Measurements from ENCODE around the gene HS2ST1.

HS2ST1 gene

GRCh38 chr1:86925742-86926141 lies 11.3 kb downstream of the HS2ST1 start:
- Histone ChIP-seq H3K27me3 (replicated peaks; ENCODE audit: control insufficient read depth, insufficient read depth, low read length) (no peaks in the 10 kb centered on the region), H3K9me3 (ENCODE audit: control insufficient read depth, low read length) (no peaks in the 10 kb centered on the region), H3K9ac (ENCODE audit: low read length) (no peak overlapping the region), H3K4me3 (ENCODE audit: low read length) (no peak overlapping the region), H3K36me3 (ENCODE audit: control insufficient read depth, insufficient read depth, low read length, severe bottlenecking) (no peaks in the 10 kb centered on the region), H3K4me1 (ENCODE audit: control insufficient read depth, insufficient read depth, low read length) (peaks cover 24% of the 10 kb centered on the region)
- DNase-seq (ENCODE audit: low read depth) = no peak

GRCh38 chr1:86926883-86927282 lies 12.4 kb downstream of the HS2ST1 start:
- Histone ChIP-seq H3K9ac (ENCODE audit: low read length) (no peak overlapping the region), H3K36me3 (ENCODE audit: control insufficient read depth, insufficient read depth, low read length, severe bottlenecking) (no peaks in the 10 kb centered on the region), H3K4me1 (ENCODE audit: control insufficient read depth, insufficient read depth, low read length) (peaks cover 24% of the 10 kb centered on the region), H3K9me3 (ENCODE audit: control insufficient read depth, low read length) (no peaks in the 10 kb centered on the region), H3K4me3 (ENCODE audit: low read length) (no peak overlapping the region), H3K27me3 (replicated peaks; ENCODE audit: control insufficient read depth, insufficient read depth, low read length) (no peaks in the 10 kb centered on the region)
- DNase-seq (ENCODE audit: low read depth) = peak; percentile 6

- DNase-seq (ENCODE audit: low read depth) = no peak
- Histone ChIP-seq H3K9ac (ENCODE audit: low read length) (no peak overlapping the region), H3K4me3 (ENCODE audit: low read length) (no peak overlapping the region), H3K9me3 (ENCODE audit: control insufficient read depth, low read length) (no peaks in the 10 kb centered on the region), H3K27me3 (replicated peaks; ENCODE audit: control insufficient read depth, insufficient read depth, low read length) (no peaks in the 10 kb centered on the region), H3K36me3 (ENCODE audit: control insufficient read depth, insufficient read depth, low read length, severe bottlenecking) (no peaks in the 10 kb centered on the region), H3K4me1 (ENCODE audit: control insufficient read depth, insufficient read depth, low read length) (peaks cover 24% of the 10 kb centered on the region)
Measured at GRCh38 chr1:86928819-86929218, 14.4 kb downstream of the HS2ST1 start.

GRCh38 chr1:86933051-86933450 lies 18.6 kb downstream of the HS2ST1 start:
- H3K9ac ChIP-seq (ENCODE audit: low read length) = no peak overlapping the region
- peaks cover 20% of the 10 kb centered on the region for H3K4me1 ChIP-seq (ENCODE audit: control insufficient read depth, insufficient read depth, low read length)
- no peak for DNase-seq (ENCODE audit: low read depth)
- no peaks in the 10 kb centered on the region for H3K9me3 ChIP-seq (ENCODE audit: control insufficient read depth, low read length)
- H3K4me3 ChIP-seq (ENCODE audit: low read length) = no peak overlapping the region
- H3K27me3 ChIP-seq (replicated peaks; ENCODE audit: control insufficient read depth, insufficient read depth, low read length) = no peaks in the 10 kb centered on the region
- no peaks in the 10 kb centered on the region for H3K36me3 ChIP-seq (ENCODE audit: control insufficient read depth, insufficient read depth, low read length, severe bottlenecking)

GRCh38 chr1:86933562-86934377 lies 19.3 kb downstream of the HS2ST1 start:
- no peaks in the 10 kb centered on the region for H3K36me3 ChIP-seq (ENCODE audit: control insufficient read depth, insufficient read depth, low read length, severe bottlenecking)
- no peak overlapping the region for H3K4me3 ChIP-seq (ENCODE audit: low read length)
- H3K4me1 ChIP-seq (ENCODE audit: control insufficient read depth, insufficient read depth, low read length) = peaks cover 21% of the 10 kb centered on the region
- DNase-seq (ENCODE audit: low read depth) = no peak
- H3K27me3 ChIP-seq (replicated peaks; ENCODE audit: control insufficient read depth, insufficient read depth, low read length) = no peaks in the 10 kb centered on the region
- H3K9me3 ChIP-seq (ENCODE audit: control insufficient read depth, low read length) = no peaks in the 10 kb centered on the region
- H3K9ac ChIP-seq (ENCODE audit: low read length) = no peak overlapping the region

GRCh38 chr1:86938450-86938849 lies 24.0 kb downstream of the HS2ST1 start:
- H3K36me3 ChIP-seq (ENCODE audit: control insufficient read depth, insufficient read depth, low read length, severe bottlenecking) = no peaks in the 10 kb centered on the region
- no peak for DNase-seq (ENCODE audit: low read depth)
- H3K9me3 ChIP-seq (ENCODE audit: control insufficient read depth, low read length) = no peaks in the 10 kb centered on the region
- no peak overlapping the region for H3K4me3 ChIP-seq (ENCODE audit: low read length)
- H3K27me3 ChIP-seq (replicated peaks; ENCODE audit: control insufficient read depth, insufficient read depth, low read length) = no peaks in the 10 kb centered on the region
- peaks cover 20% of the 10 kb centered on the region for H3K4me1 ChIP-seq (ENCODE audit: control insufficient read depth, insufficient read depth, low read length)
- H3K9ac ChIP-seq (ENCODE audit: low read length) = no peak overlapping the region

GRCh38 chr1:86938855-86939254 lies 24.4 kb downstream of the HS2ST1 start:
- H3K9me3 ChIP-seq (ENCODE audit: control insufficient read depth, low read length) = no peaks in the 10 kb centered on the region
- no peaks in the 10 kb centered on the region for H3K27me3 ChIP-seq (replicated peaks; ENCODE audit: control insufficient read depth, insufficient read depth, low read length)
- H3K36me3 ChIP-seq (ENCODE audit: control insufficient read depth, insufficient read depth, low read length, severe bottlenecking) = no peaks in the 10 kb centered on the region
- DNase-seq (ENCODE audit: low read depth) = no peak
- peaks cover 20% of the 10 kb centered on the region for H3K4me1 ChIP-seq (ENCODE audit: control insufficient read depth, insufficient read depth, low read length)
- H3K4me3 ChIP-seq (ENCODE audit: low read length) = no peak overlapping the region
- no peak overlapping the region for H3K9ac ChIP-seq (ENCODE audit: low read length)

- no peak overlapping the region for H3K4me3 ChIP-seq (ENCODE audit: low read length)
Measured at GRCh38 chr1:86939406-86939805, 25.0 kb downstream of the HS2ST1 start.

GRCh38 chr1:86940599-86940998 lies 26.2 kb downstream of the HS2ST1 start:
- H3K9me3 ChIP-seq (ENCODE audit: control insufficient read depth, low read length) = no peaks in the 10 kb centered on the region

More at GRCh38 chr1:86939406-86939805, 25.0 kb downstream of the HS2ST1 start:
- Histone ChIP-seq H3K4me1 (ENCODE audit: control insufficient read depth, insufficient read depth, low read length) (peaks cover 20% of the 10 kb centered on the region), H3K9me3 (ENCODE audit: control insufficient read depth, low read length) (no peaks in the 10 kb centered on the region), H3K36me3 (ENCODE audit: control insufficient read depth, insufficient read depth, low read length, severe bottlenecking) (no peaks in the 10 kb centered on the region), H3K27me3 (replicated peaks; ENCODE audit: control insufficient read depth, insufficient read depth, low read length) (no peaks in the 10 kb centered on the region), H3K9ac (ENCODE audit: low read length) (no peak overlapping the region)
- DNase-seq (ENCODE audit: low read depth) = no peak

GRCh38 chr1:86942042-86942441 lies 27.6 kb downstream of the HS2ST1 start:
- Histone ChIP-seq H3K4me1 (ENCODE audit: control insufficient read depth, insufficient read depth, low read length) (peaks cover 20% of the 10 kb centered on the region), H3K36me3 (ENCODE audit: control insufficient read depth, insufficient read depth, low read length, severe bottlenecking) (no peaks in the 10 kb centered on the region)
- no peak for DNase-seq (ENCODE audit: low read depth)

More at GRCh38 chr1:86940599-86940998, 26.2 kb downstream of the HS2ST1 start:
- Histone ChIP-seq H3K4me3 (ENCODE audit: low read length) (no peak overlapping the region), H3K36me3 (ENCODE audit: control insufficient read depth, insufficient read depth, low read length, severe bottlenecking) (no peaks in the 10 kb centered on the region), H3K9ac (ENCODE audit: low read length) (no peak overlapping the region), H3K4me1 (ENCODE audit: control insufficient read depth, insufficient read depth, low read length) (peaks cover 20% of the 10 kb centered on the region), H3K27me3 (replicated peaks; ENCODE audit: control insufficient read depth, insufficient read depth, low read length) (no peaks in the 10 kb centered on the region)
- DNase-seq (ENCODE audit: low read depth) = no peak

GRCh38 chr1:86942743-86943142 lies 28.3 kb downstream of the HS2ST1 start:
- H3K27me3 ChIP-seq (replicated peaks; ENCODE audit: control insufficient read depth, insufficient read depth, low read length) = no peaks in the 10 kb centered on the region
- no peaks in the 10 kb centered on the region for H3K36me3 ChIP-seq (ENCODE audit: control insufficient read depth, insufficient read depth, low read length, severe bottlenecking)
- peaks cover 20% of the 10 kb centered on the region for H3K4me1 ChIP-seq (ENCODE audit: control insufficient read depth, insufficient read depth, low read length)
- no peaks in the 10 kb centered on the region for H3K9me3 ChIP-seq (ENCODE audit: control insufficient read depth, low read length)
- DNase-seq (ENCODE audit: low read depth) = no peak
- H3K4me3 ChIP-seq (ENCODE audit: low read length) = no peak overlapping the region
- H3K9ac ChIP-seq (ENCODE audit: low read length) = no peak overlapping the region

More at GRCh38 chr1:86942042-86942441, 27.6 kb downstream of the HS2ST1 start:
- Histone ChIP-seq H3K27me3 (replicated peaks; ENCODE audit: control insufficient read depth, insufficient read depth, low read length) (no peaks in the 10 kb centered on the region), H3K9ac (ENCODE audit: low read length) (no peak overlapping the region), H3K4me3 (ENCODE audit: low read length) (no peak overlapping the region), H3K9me3 (ENCODE audit: control insufficient read depth, low read length) (no peaks in the 10 kb centered on the region)

- Histone ChIP-seq H3K36me3 (ENCODE audit: control insufficient read depth, insufficient read depth, low read length, severe bottlenecking) (no peaks in the 10 kb centered on the region), H3K9me3 (ENCODE audit: control insufficient read depth, low read length) (no peaks in the 10 kb centered on the region), H3K9ac (ENCODE audit: low read length) (no peak overlapping the region), H3K4me3 (ENCODE audit: low read length) (no peak overlapping the region), H3K4me1 (ENCODE audit: control insufficient read depth, insufficient read depth, low read length) (peaks cover 18% of the 10 kb centered on the region), H3K27me3 (replicated peaks; ENCODE audit: control insufficient read depth, insufficient read depth, low read length) (no peaks in the 10 kb centered on the region)
- no peak for DNase-seq (ENCODE audit: low read depth)
Measured at GRCh38 chr1:86948212-86948611, 33.8 kb downstream of the HS2ST1 start.

Data from adipocyte (in vitro differentiated cells).